ENCODE results near the gene MYO19.

DNA sequence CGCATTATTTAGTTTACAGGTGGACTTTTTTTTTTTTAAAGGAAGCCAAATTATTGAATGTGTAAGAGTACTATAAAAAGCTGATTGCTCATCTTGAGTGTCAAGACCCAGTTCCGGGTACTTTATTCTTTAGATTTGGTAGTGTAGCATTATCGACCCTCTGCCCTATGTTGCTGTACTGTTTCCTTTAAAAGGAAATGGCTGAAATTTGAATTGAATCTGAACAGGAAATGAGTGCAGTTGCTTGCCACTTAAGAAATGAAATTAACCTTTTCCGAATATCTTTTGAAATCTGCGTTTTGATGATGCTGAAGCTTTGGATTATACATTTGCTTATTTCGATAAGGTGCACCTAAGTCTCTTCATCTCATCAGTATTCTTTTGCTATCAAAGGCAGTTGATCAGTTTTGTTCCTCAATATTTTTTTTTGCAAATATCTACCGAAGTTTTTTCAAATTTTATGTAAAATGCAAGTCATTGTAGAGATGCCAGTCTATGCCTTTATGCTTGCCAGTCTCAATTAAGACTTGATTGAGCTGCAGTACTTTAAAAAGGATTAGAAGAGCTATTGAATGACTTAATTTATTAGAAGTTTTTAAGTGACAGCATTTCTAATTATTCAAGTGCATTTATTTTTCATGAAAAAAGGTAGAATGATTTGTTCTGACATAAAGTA, 11.9 kb upstream of the MYO19 start:
- TF ChIP-seq CTCF (IDR thresholded peaks at IDR 0.05; ENCODE audit: low read depth, low read length, missing input control) (no peak), REST (IDR thresholded peaks at IDR 0.05) (no peak), TAF1 (conservative IDR thresholded peaks at IDR 0.05) (no peak), EGR1 (IDR thresholded peaks at IDR 0.05; ENCODE audit: low read depth in 2 of 2) (no peak), HNF4G (IDR thresholded peaks at IDR 0.05) (no peak), SP1 (IDR thresholded peaks at IDR 0.05) (no peak)
- TF ChIP-seq, protein P1, sequence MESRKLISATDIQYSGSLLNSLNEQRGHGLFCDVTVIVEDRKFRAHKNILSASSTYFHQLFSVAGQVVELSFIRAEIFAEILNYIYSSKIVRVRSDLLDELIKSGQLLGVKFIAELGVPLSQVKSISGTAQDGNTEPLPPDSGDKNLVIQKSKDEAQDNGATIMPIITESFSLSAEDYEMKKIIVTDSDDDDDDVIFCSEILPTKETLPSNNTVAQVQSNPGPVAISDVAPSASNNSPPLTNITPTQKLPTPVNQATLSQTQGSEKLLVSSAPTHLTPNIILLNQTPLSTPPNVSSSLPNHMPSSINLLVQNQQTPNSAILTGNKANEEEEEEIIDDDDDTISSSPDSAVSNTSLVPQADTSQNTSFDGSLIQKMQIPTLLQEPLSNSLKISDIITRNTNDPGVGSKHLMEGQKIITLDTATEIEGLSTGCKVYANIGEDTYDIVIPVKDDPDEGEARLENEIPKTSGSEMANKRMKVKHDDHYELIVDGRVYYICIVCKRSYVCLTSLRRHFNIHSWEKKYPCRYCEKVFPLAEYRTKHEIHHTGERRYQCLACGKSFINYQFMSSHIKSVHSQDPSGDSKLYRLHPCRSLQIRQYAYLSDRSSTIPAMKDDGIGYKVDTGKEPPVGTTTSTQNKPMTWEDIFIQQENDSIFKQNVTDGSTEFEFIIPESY (IDR thresholded peaks at IDR 0.05): no peak
- TF ChIP-seq, protein P2, sequence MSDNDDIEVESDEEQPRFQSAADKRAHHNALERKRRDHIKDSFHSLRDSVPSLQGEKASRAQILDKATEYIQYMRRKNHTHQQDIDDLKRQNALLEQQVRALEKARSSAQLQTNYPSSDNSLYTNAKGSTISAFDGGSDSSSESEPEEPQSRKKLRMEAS (IDR thresholded peaks at IDR 0.05): no peak
